DOHH2 (cell line): ENCODE results near the gene SIPA1.

Experiments used
- EZH2phosphoT487 ChIP-seq: fragments of 200-600 bp; sonication (generic); IDR thresholded peaks from 2 replicates; pipeline ENCODE4 v1.6.1; 2017; ENCODE audit warnings: borderline replicate concordance, mild to moderate bottlenecking, antibody characterized with exemption, low read length, moderate library complexity, mixed read lengths
- TF ChIP-seq, protein P1 (sequence below): fragments of 200-600 bp; sonication (generic); IDR thresholded peaks from one replicate; pipeline ENCODE4 v1.5.1; 2014; ENCODE audit warnings: antibody characterized with exemption, mild to moderate bottlenecking, low read depth, low read length; ENCODE audit not compliant: poor library complexity, severe bottlenecking

- TF ChIP-seq, protein P1, sequence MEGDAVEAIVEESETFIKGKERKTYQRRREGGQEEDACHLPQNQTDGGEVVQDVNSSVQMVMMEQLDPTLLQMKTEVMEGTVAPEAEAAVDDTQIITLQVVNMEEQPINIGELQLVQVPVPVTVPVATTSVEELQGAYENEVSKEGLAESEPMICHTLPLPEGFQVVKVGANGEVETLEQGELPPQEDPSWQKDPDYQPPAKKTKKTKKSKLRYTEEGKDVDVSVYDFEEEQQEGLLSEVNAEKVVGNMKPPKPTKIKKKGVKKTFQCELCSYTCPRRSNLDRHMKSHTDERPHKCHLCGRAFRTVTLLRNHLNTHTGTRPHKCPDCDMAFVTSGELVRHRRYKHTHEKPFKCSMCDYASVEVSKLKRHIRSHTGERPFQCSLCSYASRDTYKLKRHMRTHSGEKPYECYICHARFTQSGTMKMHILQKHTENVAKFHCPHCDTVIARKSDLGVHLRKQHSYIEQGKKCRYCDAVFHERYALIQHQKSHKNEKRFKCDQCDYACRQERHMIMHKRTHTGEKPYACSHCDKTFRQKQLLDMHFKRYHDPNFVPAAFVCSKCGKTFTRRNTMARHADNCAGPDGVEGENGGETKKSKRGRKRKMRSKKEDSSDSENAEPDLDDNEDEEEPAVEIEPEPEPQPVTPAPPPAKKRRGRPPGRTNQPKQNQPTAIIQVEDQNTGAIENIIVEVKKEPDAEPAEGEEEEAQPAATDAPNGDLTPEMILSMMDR, result no peak
- no peak for TF ChIP-seq EZH2phosphoT487
Measured at GRCh38 chr11:65695459-65696241, 57.7 kb downstream of the SIPA1 start.
